HG02798 (cell line): Measurements from ENCODE around the gene TMEM229A.
"Not testable (repeated sequence)": the region's sequence is repeated elsewhere in the genome, so short reads cannot be mapped to it uniquely, and the experiment has no call there.

Experiments
- ATAC-seq: cut with Tn5 transposase; IDR thresholded peaks from one replicate; pipeline ENCODE4 v1.9.1; 2021; ENCODE audit warnings: mild to moderate bottlenecking; ENCODE audit not compliant: unreplicated experiment, poor library complexity

TMEM229A gene

DNA sequence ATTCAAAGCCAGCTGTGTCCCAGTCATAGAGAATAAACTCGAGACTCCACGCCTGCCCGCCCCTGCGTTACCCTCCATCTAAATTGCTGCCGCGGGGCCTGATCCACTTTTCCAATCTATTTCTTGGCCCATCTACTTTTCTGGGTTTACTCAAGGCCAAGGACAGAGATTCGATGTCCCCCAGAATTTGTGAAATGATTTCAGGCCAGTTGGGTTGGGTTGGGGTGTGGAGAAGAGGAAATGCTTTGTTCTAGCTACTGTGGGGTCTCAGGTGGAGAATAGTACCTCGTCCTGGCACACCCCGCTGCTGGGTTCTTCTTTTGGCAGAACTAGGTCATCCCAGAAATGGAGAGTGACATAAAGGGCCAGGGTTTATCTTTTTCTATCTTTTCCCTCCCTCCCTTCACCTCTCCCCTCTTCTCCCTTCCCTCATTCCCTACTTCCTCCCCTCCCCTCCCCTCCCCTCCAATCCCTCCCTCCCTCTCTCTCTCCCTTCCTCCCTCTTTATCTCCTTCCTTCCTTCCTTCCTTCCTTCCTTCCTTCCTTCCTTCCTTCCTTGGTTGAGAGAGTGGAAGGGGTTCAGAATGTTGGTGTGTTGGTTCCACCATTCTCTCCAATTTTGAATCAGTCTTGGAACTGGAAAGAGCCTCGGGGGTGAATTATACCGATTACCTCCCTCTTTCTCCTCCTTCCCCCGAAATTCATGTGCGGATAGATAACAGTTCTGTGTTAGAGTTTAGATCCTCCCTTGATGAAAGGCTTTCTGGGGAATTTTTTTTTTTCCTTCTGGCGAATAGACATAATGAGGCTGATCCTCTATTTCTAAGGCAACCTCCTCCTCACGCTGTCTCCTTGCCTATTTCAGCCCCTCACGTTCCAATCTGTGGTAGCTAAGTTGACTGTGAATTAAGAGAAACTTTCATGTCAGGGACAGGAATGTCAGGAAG is 1.2 kb upstream of the TMEM229A start:
- ATAC-seq, result no peak

DNA sequence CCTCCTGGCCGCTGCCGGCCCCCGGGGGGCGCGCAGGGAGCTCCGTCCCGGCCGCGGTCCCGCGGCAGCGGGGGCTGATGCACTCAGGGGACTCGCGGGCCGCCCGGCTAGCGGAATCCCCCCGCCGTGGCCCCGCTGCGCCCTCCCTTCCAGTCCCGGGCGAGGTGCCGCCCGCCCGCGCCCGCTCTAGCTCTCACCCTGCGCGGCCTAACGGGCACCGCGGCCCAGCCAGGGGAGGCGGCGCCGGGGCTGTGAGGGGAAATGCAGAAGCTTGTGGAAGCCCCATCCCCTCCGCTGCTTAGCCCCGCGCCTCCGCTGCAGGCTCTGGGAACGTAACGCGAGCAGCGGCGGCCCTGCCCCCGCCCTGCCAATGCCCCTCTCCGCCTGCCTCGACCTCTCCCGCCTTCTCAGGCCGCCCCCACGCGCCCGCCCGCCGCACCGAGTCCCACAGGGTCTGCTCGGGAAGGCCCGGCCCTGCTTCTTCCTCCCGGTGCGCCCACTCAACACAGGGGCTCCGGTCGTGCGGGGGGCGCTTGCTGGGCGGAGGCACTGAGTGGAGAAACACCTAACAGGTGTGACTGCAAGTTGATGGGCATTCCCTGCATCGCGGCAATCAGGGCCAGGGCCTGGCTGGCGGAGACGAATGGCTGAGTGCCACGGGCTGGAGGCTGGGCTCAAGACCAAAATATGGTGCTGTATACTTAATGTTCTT is 384 bp upstream of the TMEM229A start:
- peak; percentile 24 for ATAC-seq

DNA sequence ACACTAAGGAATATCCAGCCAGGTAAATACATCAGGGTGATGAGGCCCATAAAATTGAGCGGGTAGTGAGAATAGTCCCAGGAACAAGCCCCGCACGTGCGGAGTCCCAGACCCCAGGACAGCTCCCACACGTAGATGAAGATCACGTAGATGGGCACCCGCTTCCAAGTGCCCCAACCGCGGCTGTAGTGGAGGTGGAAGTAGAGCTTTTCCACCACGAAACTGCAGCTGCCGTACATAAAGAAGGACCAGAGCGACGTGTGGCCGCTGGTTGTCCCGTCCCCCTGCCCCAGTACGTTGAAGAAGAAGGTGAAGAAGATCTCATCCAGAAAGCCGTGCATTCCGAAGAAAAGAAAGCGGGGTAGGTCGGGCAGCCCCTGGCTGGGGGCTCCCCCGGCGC is 948 bp downstream of the TMEM229A start:
- ATAC-seq, result no peak

DNA sequence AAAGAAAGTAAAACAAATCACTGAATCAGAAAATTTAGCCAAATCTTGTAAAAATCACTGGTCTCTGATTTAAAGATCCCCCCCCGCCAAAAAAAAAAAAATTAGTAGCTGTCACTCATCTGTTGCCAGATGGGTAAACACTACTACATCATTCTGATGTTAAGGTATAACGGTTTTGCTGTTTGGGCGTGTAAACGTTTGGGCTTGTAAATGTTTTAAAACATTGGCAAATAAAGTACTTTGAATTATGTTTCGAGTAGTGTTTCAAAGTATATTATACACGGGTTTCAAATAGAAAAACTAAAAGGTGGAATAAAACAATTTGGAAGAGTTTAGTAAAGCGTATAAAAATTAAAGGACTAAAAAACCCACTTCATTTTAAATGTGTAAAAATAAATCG is 1.5 kb downstream of the TMEM229A start:
- ATAC-seq, result no peak

DNA sequence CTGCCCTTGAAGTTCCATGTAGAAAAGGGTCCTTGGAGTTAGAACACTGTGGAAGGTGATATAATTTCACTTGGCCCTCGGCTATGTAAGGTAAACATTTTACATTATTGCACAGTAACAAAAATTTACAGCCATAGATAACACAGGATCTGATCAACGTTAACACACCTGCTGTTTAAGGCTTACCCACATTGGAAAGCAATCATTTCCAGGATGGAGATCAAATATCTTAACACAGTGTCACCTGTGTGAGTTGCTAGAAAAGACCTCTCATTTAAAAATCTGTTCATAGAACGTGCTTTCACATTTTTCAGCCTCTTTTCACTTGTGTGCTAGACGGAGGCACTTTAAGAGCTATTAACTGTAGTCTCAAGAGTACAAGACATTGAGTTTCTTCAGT is 1.9 kb downstream of the TMEM229A start:
- no peak for ATAC-seq

DNA sequence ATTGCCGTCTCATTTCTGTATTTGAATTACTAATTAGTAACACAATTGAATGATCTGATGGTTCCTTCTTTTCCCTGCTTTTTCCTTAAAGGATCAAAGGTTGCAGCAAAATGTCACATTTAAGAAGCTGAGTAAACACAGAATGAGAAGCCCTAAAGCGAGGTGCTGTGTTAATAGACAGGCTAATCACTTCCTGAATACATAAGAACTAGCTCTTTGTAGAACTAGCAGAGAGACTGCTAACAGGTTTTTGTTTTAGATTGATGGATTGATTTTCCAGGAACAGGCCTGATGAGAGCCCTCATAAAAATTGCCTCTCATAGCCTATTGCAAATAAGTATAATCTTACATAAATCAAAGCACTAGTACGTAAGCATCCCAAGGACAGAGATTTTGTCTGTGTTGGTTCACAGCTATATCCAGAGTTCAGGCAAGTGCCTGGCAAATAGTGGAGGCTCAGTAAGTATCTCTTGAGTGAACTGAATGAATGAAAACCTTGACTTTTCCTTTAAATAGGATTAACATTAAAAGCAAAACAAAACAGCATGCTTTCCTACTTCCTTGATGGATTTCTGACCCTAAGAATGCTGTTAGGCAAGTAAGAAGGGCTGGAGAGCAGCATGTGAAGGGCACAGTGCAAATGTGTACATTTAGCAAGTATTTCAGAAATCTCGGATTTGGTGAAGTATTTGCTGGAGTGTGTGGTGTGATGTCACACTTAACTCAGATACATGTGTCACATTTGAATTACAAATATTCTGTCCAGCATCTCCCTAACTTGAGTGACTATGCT is 3.3 kb downstream of the TMEM229A start:
- no peak for ATAC-seq

DNA sequence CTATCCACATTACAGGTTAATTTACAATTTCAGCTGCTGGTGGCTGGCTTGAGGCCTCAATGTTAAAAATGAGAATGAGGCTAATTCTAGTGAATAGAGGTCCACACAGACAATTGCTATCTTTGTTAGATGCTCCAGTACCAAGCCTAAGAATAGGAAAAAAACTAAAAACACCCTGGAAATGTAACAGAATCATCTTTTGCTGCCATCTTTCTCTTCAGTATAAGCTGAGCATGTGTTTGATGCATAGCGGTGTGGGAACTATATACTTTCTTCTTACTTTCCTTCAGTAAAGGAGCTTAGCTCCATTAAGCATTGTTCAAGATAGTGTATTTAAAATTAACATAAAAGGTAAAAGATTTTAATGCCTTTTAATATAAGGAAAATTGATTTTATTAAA is 5.6 kb downstream of the TMEM229A start:
- ATAC-seq, result no peak

DNA sequence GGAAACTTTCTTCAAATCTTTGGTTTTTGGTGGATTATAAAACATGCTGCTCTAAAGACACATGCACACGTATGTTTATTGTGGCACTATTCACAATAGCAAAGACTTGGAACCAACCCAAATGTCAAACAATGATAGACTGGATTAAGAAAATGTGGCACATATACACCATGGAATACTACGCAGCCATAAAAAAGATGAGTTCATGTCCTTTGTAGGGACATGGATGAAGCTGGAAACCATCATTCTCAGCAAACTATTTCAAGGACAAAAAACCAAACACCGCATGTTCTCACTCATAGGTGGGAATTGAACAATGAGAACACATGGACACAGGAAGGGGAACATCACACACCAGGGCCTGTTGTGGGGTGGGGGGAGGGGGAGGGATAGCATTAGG is 8.5 kb downstream of the TMEM229A start:
- ATAC-seq, result not testable (repeated sequence)

DNA sequence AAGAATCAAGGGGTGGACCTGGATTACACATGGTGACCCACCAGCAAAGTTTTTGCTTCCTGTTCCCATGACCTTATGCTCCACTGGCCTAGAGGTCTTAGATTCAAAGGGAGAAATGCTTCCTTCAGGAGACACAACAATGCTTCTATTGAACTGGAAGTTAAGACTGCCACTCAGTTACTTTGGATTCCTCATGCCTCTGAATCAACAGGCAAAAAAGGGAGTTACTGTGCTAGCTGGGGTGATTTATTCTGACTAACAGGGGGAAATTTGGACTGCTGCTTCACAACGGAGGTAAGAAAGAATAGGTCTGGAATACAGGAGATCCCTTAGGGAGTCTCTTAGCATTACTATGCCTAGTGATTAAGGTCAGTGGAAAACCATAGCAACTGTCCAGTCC is 10.3 kb downstream of the TMEM229A start:
- ATAC-seq, result no peak

DNA sequence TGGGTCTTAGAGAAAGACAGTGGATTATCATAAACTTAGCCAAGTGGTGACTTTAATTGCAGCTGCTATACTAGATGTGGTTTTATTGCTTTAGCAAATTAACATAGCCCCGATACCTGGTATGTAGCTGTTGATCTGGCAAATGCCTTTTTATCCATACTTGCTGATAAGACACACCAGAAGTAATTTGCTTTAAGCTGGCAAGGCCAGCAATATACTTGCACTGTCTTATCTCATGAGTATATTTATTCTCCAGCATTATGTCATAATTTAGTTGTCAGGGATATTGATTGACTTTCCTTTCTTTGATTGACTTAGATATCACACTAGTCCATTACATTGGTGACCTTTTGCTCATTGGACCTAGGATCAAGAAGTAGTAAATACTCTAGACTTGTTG is 12.8 kb downstream of the TMEM229A start:
- ATAC-seq, result no peak

DNA sequence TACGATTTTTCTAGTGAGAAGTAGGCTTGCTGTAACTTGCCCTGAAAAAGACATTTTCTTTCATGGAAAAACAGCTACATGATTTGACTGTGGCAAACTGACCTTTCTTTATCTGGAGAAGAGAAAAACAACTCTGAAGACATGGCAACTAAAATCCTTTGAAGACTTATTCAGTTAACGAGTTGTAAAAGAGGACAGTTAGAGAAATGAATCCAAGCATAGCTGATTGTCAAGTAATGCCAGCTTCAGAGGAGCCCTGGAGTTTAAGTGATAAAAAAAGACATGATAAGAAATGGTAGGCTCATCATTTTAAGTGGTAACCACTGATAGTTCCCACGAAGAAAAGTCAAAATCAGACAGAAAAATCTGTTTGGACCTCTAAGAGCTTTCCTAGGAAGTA is 19.6 kb downstream of the TMEM229A start:
- ATAC-seq, result no peak

DNA sequence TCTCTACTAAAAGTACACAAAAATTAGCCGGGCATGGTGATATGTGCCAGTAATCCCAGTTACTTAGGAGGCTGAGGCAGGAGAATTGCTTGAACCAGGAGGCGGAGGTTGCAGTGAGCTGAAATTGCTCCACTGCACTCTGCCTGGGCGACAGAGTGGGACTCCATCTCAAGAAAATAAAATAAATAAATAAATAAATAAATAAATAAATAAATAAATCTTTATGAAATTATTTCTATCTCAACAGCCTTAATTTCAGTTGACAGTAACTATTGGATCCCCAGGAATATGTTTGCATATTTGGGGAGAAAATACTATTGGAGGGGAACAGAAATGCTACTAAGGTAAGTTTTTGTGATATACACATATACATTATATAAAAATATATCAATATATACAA is 20.0 kb downstream of the TMEM229A start:
- ATAC-seq, result no peak

DNA sequence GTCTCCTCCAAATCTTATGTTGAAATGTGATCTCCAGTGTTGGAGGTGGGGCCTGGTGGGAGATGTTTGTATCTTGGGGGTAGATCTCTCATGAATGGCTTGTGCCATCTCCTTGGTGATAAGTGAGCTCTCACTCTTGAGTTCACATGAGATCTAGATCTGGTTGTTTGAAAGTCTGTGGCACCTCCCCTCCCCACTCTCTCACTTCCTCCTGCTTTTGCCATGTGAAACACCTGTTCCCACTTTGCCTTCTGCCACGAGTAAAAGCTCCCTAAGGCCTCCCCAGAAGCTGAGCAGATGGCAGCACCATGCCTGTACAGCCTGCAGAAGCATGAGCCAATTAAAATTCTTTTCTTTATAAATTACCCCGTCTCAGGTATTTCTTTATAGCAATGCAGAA is 23.5 kb downstream of the TMEM229A start:
- ATAC-seq, result no peak

DNA sequence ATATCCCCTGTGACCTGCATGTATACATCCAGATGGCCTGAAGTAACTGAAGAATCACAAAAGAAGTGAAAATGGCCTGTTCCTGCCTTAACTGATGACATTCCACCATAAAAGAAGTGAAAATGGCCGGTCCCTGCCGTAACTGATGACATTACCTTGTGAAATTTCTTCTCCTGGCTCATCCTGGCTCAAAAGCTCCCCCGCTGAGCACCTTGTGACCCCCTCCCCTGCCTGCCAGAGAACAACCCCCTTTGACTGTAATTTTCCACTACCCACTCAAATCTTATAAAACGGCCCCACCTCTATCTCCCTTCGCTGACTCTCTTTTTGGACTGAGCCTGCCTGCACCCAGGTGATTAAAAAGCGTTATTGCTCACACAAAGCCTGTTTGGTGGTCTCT is 24.6 kb downstream of the TMEM229A start:
- not testable (repeated sequence) for ATAC-seq

DNA sequence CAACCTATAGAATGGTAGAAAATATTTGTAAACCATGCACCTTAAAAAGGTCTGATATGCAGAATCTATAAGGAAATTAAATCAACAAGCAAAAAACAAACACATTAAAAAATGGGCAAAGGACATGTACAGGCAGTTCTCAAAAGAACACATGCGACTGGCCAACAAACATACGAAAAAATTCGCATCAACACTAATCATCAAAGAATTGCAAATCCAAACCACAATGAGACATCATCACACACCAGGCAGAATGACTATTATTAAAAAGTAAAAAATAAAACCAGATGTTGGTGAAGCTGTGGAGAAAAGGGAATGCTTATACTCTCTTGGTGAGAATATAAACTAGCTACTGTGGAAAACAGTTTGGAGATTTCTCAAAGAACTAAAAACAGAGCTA is 33.2 kb downstream of the TMEM229A start:
- no peak for ATAC-seq

DNA sequence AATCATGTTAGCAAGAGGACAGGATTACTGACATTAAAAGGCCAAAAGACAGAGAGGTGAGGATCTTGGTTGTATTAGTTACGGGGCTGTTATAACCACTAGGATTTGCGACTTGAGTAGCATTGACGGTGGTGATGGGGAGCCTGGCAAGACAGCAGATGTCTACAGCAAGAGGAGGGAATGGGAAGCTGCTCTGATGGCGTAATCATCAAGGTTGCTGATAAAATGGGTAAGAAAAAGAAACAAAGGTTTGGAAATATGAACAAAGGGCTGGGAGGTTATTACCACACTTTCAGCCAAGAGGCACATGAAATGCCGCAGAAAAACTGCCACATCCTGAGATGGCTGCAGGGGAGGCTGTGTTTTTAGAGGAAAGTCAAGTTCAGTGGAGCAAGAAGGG is 33.9 kb downstream of the TMEM229A start:
- no peak for ATAC-seq

DNA sequence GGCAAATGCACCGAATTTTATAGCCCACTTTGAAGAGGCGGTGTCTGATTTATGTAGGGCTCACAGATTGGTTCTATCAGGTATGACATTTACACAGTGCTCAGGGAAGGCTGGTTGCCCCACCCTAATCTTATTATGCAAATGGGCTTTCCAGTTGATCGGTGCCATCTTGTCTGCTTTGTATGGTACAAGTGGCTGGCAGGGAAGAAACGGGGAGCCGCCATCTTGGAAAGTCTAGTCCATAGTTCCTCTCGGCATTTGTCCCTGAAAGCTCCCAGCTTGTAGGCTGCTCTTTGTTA is 36.6 kb downstream of the TMEM229A start:
- no peak for ATAC-seq

DNA sequence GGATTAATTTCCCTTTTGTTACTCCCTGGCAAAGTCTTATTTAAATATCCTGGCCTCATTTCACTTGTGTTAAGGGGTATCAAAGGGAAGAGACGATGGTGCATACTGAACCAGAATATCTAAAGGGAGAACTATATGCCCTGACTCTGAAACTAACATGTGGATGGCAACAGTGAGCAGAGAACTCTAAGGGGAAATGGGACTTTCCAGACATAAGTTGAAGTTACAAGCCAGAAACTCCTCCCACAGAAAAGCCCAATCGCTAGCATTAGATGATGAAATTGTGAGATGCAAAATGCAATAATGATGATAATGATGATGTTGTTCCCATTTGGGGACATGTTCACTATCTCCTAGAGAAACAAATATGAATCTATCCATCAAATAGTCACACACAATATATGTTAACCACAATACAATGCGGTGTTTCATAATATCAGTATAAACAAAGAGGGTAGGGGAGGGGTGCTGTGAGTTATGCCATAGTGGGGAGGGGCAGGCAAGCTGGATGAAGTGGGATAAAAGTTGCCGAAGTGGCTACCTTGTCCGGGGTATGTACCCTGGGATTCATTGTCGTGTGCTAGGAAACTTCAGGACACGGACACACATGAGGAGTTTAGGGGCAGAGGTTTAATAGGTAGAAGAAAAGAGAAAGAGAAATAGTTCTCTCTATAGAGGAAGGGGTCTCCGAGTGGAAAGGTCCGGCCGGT is 37.1 kb downstream of the TMEM229A start:
- ATAC-seq, result peak; percentile 73

DNA sequence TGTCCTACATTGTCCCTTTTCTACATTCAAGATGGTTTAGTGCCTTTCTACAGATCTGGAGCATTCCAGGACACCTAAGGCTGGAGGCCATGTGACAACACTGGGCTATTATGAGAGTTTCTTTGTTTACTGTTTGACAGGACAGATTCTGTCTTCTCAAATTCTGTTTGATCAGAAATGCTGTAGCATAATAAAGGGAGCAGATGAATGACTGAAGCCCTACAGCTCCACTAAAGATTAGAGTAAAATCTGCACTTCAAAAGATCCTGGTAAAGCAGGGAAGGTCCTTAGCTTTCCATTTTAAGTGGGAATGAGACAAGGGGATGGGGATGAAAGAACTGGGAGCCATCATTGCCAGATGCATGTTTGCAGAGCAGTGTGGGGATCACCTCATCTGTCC is 38.4 kb downstream of the TMEM229A start:
- ATAC-seq, result no peak

DNA sequence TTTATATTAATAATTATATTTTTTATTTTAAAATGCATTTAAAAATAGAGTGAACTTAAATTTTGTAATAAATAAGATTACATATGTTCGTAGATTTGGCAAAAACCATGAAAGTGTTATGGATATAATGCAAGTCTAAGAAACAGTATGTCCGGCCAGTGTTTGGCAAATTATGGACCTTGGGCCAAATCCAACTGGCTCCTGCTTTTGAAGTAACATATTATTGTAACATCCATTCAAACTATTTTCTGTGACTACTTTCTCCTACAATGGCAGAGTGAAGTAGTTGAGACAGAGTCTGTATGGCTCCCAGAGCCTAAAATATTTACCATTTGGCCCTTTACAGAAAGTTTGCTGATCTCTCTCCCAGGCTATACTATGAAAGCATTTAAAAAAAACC is 38.9 kb downstream of the TMEM229A start:
- no peak for ATAC-seq
